ENCODE measurements around the gene VAV3. TPM values are rescaled to one million over a fixed set of nuclear protein-coding genes. Genes with fewer than 3 reads are reported as not detected.

VAV3 gene
- total and polyA plus RNA-seq, 2 donors: 7.9 to 15.8 TPM

- no peaks in the 10 kb centered on the region for H3K9me3 ChIP-seq (ENCODE audit: control insufficient read depth in 2 of 2, insufficient read depth in 1 of 2, low read length in 1 of 2)
- H3K27me3 ChIP-seq (ENCODE audit: control insufficient read depth in 2 of 2, insufficient read depth in 1 of 2, low read length in 1 of 2): no peaks in the 10 kb centered on the region
- H3K4me3 ChIP-seq (ENCODE audit: low read length in 2 of 2): no peak overlapping the region
- no peak overlapping the region for H3K27ac ChIP-seq (ENCODE audit: low read depth in 1 of 2, low read length in 1 of 2)
- no peak for DNase-seq (ENCODE audit: low read depth in 6 of 9, low spot score in 9 of 9)
- H3K4me1 ChIP-seq (ENCODE audit: control insufficient read depth in 2 of 2, insufficient read depth in 2 of 2, low read length in 2 of 2): peaks cover 0 to 13% of the 10 kb centered on the region in 2 donors
- H3K36me3 ChIP-seq (ENCODE audit: control insufficient read depth in 2 of 2, insufficient read depth in 2 of 2, low read length in 1 of 2): no peaks in the 10 kb centered on the region
- 65% methylated on average over 6 of the region's 6 CpGs for WGBS
Observed at GRCh38 chr1:107530543-107530942, 434.4 kb downstream of the VAV3 start.

GRCh38 chr1:107529511-107530149 is 435.4 kb downstream of the VAV3 start:
- H3K27me3 ChIP-seq (ENCODE audit: control insufficient read depth in 2 of 2, insufficient read depth in 1 of 2, low read length in 1 of 2): no peaks in the 10 kb centered on the region
- H3K4me1 ChIP-seq (ENCODE audit: control insufficient read depth in 2 of 2, insufficient read depth in 2 of 2, low read length in 2 of 2): peaks cover 0 to 10% of the 10 kb centered on the region in 2 donors
- no peak overlapping the region for H3K27ac ChIP-seq (ENCODE audit: low read depth in 1 of 2, low read length in 1 of 2)
- no peaks in the 10 kb centered on the region for H3K36me3 ChIP-seq (ENCODE audit: control insufficient read depth in 2 of 2, insufficient read depth in 2 of 2, low read length in 1 of 2)
- H3K4me3 ChIP-seq (ENCODE audit: low read length in 2 of 2): no peak overlapping the region
- no peaks in the 10 kb centered on the region for H3K9me3 ChIP-seq (ENCODE audit: control insufficient read depth in 2 of 2, insufficient read depth in 1 of 2, low read length in 1 of 2)
- 37% methylated on average over 6 of the region's 6 CpGs for WGBS
- DNase-seq (ENCODE audit: low read depth in 6 of 9, low spot score in 9 of 9): peak in 4 of 9 donors; percentile 38 to 69 (median 48)

- Histone ChIP-seq H3K4me3 (ENCODE audit: low read length in 2 of 2) (no peak overlapping the region), H3K9me3 (ENCODE audit: control insufficient read depth in 2 of 2, insufficient read depth in 1 of 2, low read length in 1 of 2) (no peaks in the 10 kb centered on the region), H3K36me3 (ENCODE audit: control insufficient read depth in 2 of 2, insufficient read depth in 2 of 2, low read length in 1 of 2) (no peaks in the 10 kb centered on the region), H3K4me1 (ENCODE audit: control insufficient read depth in 2 of 2, insufficient read depth in 2 of 2, low read length in 2 of 2) (peaks cover 0 to 3% of the 10 kb centered on the region in 2 donors), H3K27ac (ENCODE audit: low read depth in 1 of 2, low read length in 1 of 2) (no peak overlapping the region), H3K27me3 (ENCODE audit: control insufficient read depth in 2 of 2, insufficient read depth in 1 of 2, low read length in 1 of 2) (no peaks in the 10 kb centered on the region)
- WGBS: 51% methylated on average over 2 of the region's 2 CpGs
- no peak for DNase-seq (ENCODE audit: low read depth in 6 of 9, low spot score in 9 of 9)
Observed at GRCh38 chr1:107526524-107527198, 438.3 kb downstream of the VAV3 start.

GRCh38 chr1:107525961-107526360 is 439.0 kb downstream of the VAV3 start:
- Histone ChIP-seq H3K36me3 (ENCODE audit: control insufficient read depth in 2 of 2, insufficient read depth in 2 of 2, low read length in 1 of 2) (no peaks in the 10 kb centered on the region), H3K4me1 (ENCODE audit: control insufficient read depth in 2 of 2, insufficient read depth in 2 of 2, low read length in 2 of 2) (peaks cover 0 to 3% of the 10 kb centered on the region in 2 donors), H3K9me3 (ENCODE audit: control insufficient read depth in 2 of 2, insufficient read depth in 1 of 2, low read length in 1 of 2) (no peaks in the 10 kb centered on the region), H3K27ac (ENCODE audit: low read depth in 1 of 2, low read length in 1 of 2) (no peak overlapping the region), H3K4me3 (ENCODE audit: low read length in 2 of 2) (no peak overlapping the region), H3K27me3 (ENCODE audit: control insufficient read depth in 2 of 2, insufficient read depth in 1 of 2, low read length in 1 of 2) (no peaks in the 10 kb centered on the region)
- DNase-seq (ENCODE audit: low read depth in 6 of 9, low spot score in 9 of 9): no peak
- WGBS: over 99% methylated on average over 2 of the region's 2 CpGs

- Histone ChIP-seq H3K27ac (ENCODE audit: low read depth in 1 of 2, low read length in 1 of 2) (no peak overlapping the region), H3K9me3 (ENCODE audit: control insufficient read depth in 2 of 2, insufficient read depth in 1 of 2, low read length in 1 of 2) (no peaks in the 10 kb centered on the region), H3K4me3 (ENCODE audit: low read length in 2 of 2) (no peak overlapping the region), H3K27me3 (ENCODE audit: control insufficient read depth in 2 of 2, insufficient read depth in 1 of 2, low read length in 1 of 2) (no peaks in the 10 kb centered on the region), H3K36me3 (ENCODE audit: control insufficient read depth in 2 of 2, insufficient read depth in 2 of 2, low read length in 1 of 2) (no peaks in the 10 kb centered on the region), H3K4me1 (ENCODE audit: control insufficient read depth in 2 of 2, insufficient read depth in 2 of 2, low read length in 2 of 2) (peaks cover 0 to 3% of the 10 kb centered on the region in 2 donors)
- peak in 1 of 9 donors; percentile 49 for DNase-seq (ENCODE audit: low read depth in 6 of 9, low spot score in 9 of 9)
- 99% methylated on average over 1 of the region's 1 CpG for WGBS
Observed at GRCh38 chr1:107525145-107525544, 439.8 kb downstream of the VAV3 start.

- H3K27ac ChIP-seq (ENCODE audit: low read depth in 1 of 2, low read length in 1 of 2): no peak overlapping the region
- H3K4me3 ChIP-seq (ENCODE audit: low read length in 2 of 2): no peak overlapping the region
- no peak for DNase-seq (ENCODE audit: low read depth in 6 of 9, low spot score in 9 of 9)
- no peaks in the 10 kb centered on the region for H3K4me1 ChIP-seq (ENCODE audit: control insufficient read depth in 2 of 2, insufficient read depth in 2 of 2, low read length in 2 of 2)
- H3K36me3 ChIP-seq (ENCODE audit: control insufficient read depth in 2 of 2, insufficient read depth in 2 of 2, low read length in 1 of 2): no peaks in the 10 kb centered on the region
- no peaks in the 10 kb centered on the region for H3K27me3 ChIP-seq (ENCODE audit: control insufficient read depth in 2 of 2, insufficient read depth in 1 of 2, low read length in 1 of 2)
- no peaks in the 10 kb centered on the region for H3K9me3 ChIP-seq (ENCODE audit: control insufficient read depth in 2 of 2, insufficient read depth in 1 of 2, low read length in 1 of 2)
- 92% methylated on average over 2 of the region's 2 CpGs for whole genome bisulfite sequencing
Observed at GRCh38 chr1:107524301-107524700, 440.7 kb downstream of the VAV3 start.

GRCh38 chr1:107523736-107524135 is 441.2 kb downstream of the VAV3 start:
- DNase-seq (ENCODE audit: low read depth in 6 of 9, low spot score in 9 of 9): no peak
- no peak overlapping the region for H3K4me3 ChIP-seq (ENCODE audit: low read length in 2 of 2)
- WGBS: 82% methylated on average over 4 of the region's 4 CpGs
- H3K36me3 ChIP-seq (ENCODE audit: control insufficient read depth in 2 of 2, insufficient read depth in 2 of 2, low read length in 1 of 2): no peaks in the 10 kb centered on the region
- H3K27me3 ChIP-seq (ENCODE audit: control insufficient read depth in 2 of 2, insufficient read depth in 1 of 2, low read length in 1 of 2): no peaks in the 10 kb centered on the region
- no peak overlapping the region for H3K27ac ChIP-seq (ENCODE audit: low read depth in 1 of 2, low read length in 1 of 2)
- no peaks in the 10 kb centered on the region for H3K4me1 ChIP-seq (ENCODE audit: control insufficient read depth in 2 of 2, insufficient read depth in 2 of 2, low read length in 2 of 2)
- H3K9me3 ChIP-seq (ENCODE audit: control insufficient read depth in 2 of 2, insufficient read depth in 1 of 2, low read length in 1 of 2): no peaks in the 10 kb centered on the region

- H3K36me3 ChIP-seq (ENCODE audit: control insufficient read depth in 2 of 2, insufficient read depth in 2 of 2, low read length in 1 of 2): no peaks in the 10 kb centered on the region
- H3K9me3 ChIP-seq (ENCODE audit: control insufficient read depth in 2 of 2, insufficient read depth in 1 of 2, low read length in 1 of 2): no peaks in the 10 kb centered on the region
- WGBS: 73% methylated on average over 4 of the region's 4 CpGs
- H3K27me3 ChIP-seq (ENCODE audit: control insufficient read depth in 2 of 2, insufficient read depth in 1 of 2, low read length in 1 of 2): no peaks in the 10 kb centered on the region
- no peak for DNase-seq (ENCODE audit: low read depth in 6 of 9, low spot score in 9 of 9)
- H3K4me1 ChIP-seq (ENCODE audit: control insufficient read depth in 2 of 2, insufficient read depth in 2 of 2, low read length in 2 of 2): no peaks in the 10 kb centered on the region
- H3K27ac ChIP-seq (ENCODE audit: low read depth in 1 of 2, low read length in 1 of 2): no peak overlapping the region
- no peak overlapping the region for H3K4me3 ChIP-seq (ENCODE audit: low read length in 2 of 2)
Observed at GRCh38 chr1:107523061-107523460, 441.9 kb downstream of the VAV3 start.

All from thymus (tissue), 11 donors.